ENCODE measurements around the gene DDX5.
A peak's percentile ranks its signal among the peaks of the same experiment; 100 is the strongest.

Gene DDX5

GRCh38 chr17:64499805-64500486 is 6.1 kb downstream of the DDX5 start:
- Histone ChIP-seq H3K9me3 (ENCODE audit: control insufficient read depth, low read length) (no peaks in the 10 kb centered on the region), H3K27me3 (ENCODE audit: control insufficient read depth, insufficient read depth, low read length) (no peaks in the 10 kb centered on the region), H3K4me1 (peaks cover 19% of the 10 kb centered on the region), H3K4me2 (ENCODE audit: low read length) (no peak overlapping the region), H3K36me3 (ENCODE audit: control insufficient read depth, insufficient read depth, low read length) (no peaks in the 10 kb centered on the region), H3K27ac (no peak overlapping the region), H3K9ac (no peak overlapping the region), H3K4me3 (ENCODE audit: low read depth, low read length) (no peak overlapping the region), H3K79me2 (peaks cover 32% of the 10 kb centered on the region), H2AFZ (no peak overlapping the region)
- TF ChIP-seq CTCF (IDR thresholded peaks at IDR 0.05): no peak

GRCh38 chr17:64498308-64499203 is 7.5 kb downstream of the DDX5 start:
- H3K9me3 ChIP-seq (ENCODE audit: control insufficient read depth, low read length): no peaks in the 10 kb centered on the region
- no peak overlapping the region for H2AFZ ChIP-seq
- H3K79me2 ChIP-seq: peaks cover 20% of the 10 kb centered on the region
- TF ChIP-seq CTCF (IDR thresholded peaks at IDR 0.05): no peak
- H3K4me3 ChIP-seq (ENCODE audit: low read depth, low read length): no peak overlapping the region
- no peak overlapping the region for H3K9ac ChIP-seq
- H3K27me3 ChIP-seq (ENCODE audit: control insufficient read depth, insufficient read depth, low read length): no peaks in the 10 kb centered on the region
- H3K4me1 ChIP-seq: peaks cover 13% of the 10 kb centered on the region
- no peak overlapping the region for H3K4me2 ChIP-seq (ENCODE audit: low read length)
- H3K36me3 ChIP-seq (ENCODE audit: control insufficient read depth, insufficient read depth, low read length): no peaks in the 10 kb centered on the region
- no peak overlapping the region for H3K27ac ChIP-seq

GRCh38 chr17:64497565-64498035 is 8.5 kb downstream of the DDX5 start:
- H3K9ac ChIP-seq: no peak overlapping the region

GRCh38 chr17:64496786-64497564 is 9.1 kb downstream of the DDX5 start, which contains the start of gene POLG2:
POLG2 (minus strand) TSS chr17:64497054; CDS start chr17:64496968, 86 bp downstream.
- Histone ChIP-seq H3K4me1 (peaks cover 4% of the 10 kb centered on the region), H3K79me2 (peaks cover 10% of the 10 kb centered on the region), H3K27me3 (ENCODE audit: control insufficient read depth, insufficient read depth, low read length) (no peaks in the 10 kb centered on the region), H2AFZ (peak within 1 kb of the TSS; percentile 72), H3K9me3 (ENCODE audit: control insufficient read depth, low read length) (no peaks in the 10 kb centered on the region), H3K36me3 (ENCODE audit: control insufficient read depth, insufficient read depth, low read length) (no peaks in the 10 kb centered on the region), H3K4me3 (ENCODE audit: low read depth, low read length) (peak within 1 kb of the TSS; percentile 61), H3K9ac (peak within 1 kb of the TSS; percentile 31), H3K27ac (peak within 1 kb of the TSS; percentile 68), H3K4me2 (ENCODE audit: low read length) (peak within 1 kb of the TSS; percentile 90)
- TF ChIP-seq CTCF (IDR thresholded peaks at IDR 0.05): peak; percentile 43

More at GRCh38 chr17:64497565-64498035, 8.5 kb downstream of the DDX5 start:
- no peaks in the 10 kb centered on the region for H3K9me3 ChIP-seq (ENCODE audit: control insufficient read depth, low read length)
- peak overlapping the region; percentile 90 for H3K4me2 ChIP-seq (ENCODE audit: low read length)
- H3K4me1 ChIP-seq: peaks cover 4% of the 10 kb centered on the region
- H3K27ac ChIP-seq: peak overlapping the region; percentile 68
- H2AFZ ChIP-seq: no peak overlapping the region
- H3K79me2 ChIP-seq: peaks cover 13% of the 10 kb centered on the region
- no peaks in the 10 kb centered on the region for H3K27me3 ChIP-seq (ENCODE audit: control insufficient read depth, insufficient read depth, low read length)
- H3K36me3 ChIP-seq (ENCODE audit: control insufficient read depth, insufficient read depth, low read length): no peaks in the 10 kb centered on the region
- H3K4me3 ChIP-seq (ENCODE audit: low read depth, low read length): peak overlapping the region; percentile 61
- TF ChIP-seq CTCF (IDR thresholded peaks at IDR 0.05): no peak
